NOMO-1 treated with dmso at 0.1 percent for 144 hours (cell line): ENCODE measurements around the gene RASD1.

Source experiments
- DNase-seq: peaks from one replicate; lab custom pipeline; 2025; ENCODE audit not compliant: unreplicated experiment; lab: John Stamatoyannopoulos, UW

Gene RASD1

DNA sequence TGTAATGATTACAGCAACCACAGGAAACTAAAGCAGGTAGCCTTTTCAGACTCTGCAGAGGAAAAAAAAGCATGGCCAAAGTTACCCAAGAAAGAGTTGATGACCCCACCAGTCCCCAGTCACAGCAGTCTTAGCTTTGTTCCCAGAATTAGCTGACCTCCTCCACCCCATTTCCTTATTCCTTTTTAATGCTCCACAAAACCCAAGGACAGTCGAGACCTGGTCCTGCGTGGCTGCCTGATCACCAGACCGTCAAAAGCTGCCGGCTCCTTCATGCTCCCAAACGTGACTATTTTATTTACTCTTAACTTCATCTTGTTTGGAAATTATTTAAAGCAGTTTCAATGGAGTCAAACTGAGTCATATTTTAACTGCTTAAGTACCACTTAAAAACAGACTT lies 48.1 kb downstream of the RASD1 start:
- no peak for DNase-seq

DNA sequence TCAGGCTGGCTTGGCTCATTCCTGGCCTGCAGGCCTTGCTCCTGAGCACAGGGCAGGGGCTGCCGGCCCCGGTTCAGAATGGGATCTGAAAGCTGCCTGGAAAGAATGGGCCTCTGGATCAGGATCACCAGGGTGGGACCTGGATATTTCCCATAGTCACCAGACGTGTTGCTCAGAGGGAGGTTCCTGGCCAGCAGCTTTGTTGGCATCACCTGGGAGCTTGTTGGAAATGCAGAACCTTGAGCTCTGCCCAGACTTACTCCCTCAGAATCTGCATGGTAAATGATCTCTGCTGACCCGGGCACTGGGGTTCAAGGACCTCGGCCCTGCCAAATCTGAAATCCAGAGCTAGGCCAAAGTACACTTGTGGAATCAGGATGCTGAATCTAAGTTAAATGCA lies 48.9 kb downstream of the RASD1 start:
- no peak for DNase-seq

DNA sequence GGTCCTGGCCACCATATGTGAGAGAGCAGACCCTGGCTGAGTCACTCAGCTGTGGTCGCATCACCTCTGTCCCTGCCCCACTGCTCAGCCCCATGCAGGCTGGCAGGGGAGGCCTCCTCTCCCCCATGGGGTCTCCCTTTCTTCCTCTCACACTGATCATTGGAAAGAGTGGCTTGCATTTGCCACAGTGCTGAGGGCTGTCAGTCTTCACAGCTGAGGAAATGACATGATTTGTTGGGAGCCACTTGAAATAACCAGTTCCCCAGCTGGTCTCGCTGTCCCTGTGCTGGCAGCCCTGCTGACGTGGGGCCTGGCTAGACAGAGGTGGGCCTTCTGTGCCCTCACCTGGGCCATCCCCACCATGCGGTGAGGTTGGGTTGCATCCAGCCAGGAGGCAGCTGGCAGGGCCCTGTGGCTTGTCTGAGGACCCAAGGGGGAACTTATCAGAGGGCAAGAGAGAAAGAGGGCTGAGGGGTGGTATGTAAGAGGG lies 49.5 kb downstream of the RASD1 start:
- DNase-seq: no peak

DNA sequence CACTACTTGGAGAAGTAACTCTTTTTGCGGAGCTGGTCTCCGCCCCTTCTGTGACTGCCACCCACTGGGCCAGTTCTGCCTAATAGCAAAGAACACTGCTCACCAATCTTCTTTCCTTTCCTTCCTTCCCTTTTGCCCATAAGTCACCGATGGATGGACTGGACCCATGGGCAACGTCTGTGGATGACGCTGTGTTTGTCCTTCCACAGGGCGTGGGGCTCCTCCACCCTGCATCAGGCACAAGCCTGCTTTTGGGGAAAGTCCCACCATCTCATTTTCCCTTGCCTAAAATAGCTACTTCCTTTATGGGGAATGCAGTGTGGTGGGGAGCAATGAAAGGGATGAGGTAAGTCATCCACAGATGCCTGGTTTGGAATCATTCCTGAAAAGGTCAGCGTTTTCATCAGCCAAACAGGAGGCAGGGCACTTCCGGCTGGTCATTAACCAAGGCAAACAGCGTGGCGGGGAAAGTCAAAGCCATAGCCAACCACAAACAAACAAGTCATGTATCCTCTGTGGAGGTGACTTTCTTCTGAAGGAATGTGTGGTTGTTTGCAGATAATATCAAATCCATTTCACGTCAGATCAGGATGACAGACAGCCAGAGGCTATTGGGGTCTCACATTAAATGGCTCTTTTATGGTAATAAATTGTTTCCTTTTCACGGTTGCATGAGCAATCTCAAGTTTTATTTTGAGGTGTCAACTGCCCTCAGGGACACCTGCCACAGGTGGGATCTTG lies 50.1 kb downstream of the RASD1 start:
- DNase-seq: no peak

DNA sequence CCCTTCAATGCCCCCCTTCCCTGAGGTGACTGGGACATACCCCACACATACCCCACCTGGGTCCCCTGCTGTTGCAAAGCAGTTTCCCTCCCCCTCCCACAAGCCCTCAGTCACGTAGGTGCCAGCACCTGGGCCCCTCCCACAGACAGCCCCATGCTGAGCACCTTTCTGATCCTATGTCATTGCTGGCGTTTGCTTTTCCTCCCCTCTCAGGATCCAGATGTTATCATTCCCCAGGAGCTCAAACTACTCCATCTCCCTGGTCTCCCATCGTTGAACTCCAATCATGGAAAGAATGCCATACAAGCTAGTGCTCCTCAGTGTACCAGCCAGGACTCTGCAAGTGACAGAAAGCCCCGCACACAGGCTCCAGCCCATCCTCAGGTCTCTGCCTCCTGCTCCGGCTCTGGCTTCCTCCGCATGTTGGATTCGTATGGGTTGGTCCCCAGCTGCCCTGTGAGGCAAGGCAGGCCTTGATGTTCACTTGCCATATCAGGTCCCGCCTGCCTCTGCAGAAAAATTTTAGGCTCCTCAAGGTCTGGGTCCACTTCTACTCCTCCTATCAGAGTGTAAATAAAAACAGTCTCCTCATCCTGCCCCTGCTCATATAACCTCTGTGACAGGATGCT lies 50.8 kb downstream of the RASD1 start:
- DNase-seq: no peak
